SIG-M5 treated with dmso at 0.1 percent for 504 hours (cell line): ENCODE results near the gene PRKAG3.

Experiments used
- DNase-seq: peaks from one replicate; lab custom pipeline; 2025; ENCODE audit not compliant: unreplicated experiment; lab: John Stamatoyannopoulos, UW

PRKAG3 gene

DNA sequence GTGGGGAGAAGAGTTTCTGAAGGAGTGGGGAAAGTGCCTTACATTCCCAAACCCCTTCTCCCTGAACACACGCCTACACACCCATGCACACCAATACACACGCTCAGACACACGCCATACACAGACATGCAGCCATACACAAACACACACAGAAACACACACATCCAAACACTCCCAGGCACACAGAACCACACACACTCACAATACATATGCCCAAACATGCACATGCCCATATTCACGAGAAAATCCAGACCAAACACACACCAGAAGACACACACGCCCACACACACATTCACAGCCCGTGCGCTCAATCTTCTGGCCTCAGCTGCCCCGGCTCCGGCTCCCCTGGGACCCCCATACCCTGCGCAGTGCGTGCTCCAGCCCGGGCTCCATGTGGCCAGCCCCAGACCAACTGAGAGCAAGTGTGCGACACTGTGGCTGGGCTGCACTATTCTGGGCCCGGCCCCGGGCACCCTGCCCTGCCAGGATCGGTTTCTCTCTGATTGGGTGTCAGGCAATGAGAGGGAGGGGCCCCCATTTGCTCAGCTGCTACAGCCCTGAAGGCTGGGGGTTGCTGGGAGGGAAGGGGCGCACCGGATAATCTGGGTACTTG is at the start of gene PRKAG3:
TSS of gene PRKAG3 (minus strand) at position 426 of the 613 bp plus-strand sequence.
- DNase-seq = no peak

DNA sequence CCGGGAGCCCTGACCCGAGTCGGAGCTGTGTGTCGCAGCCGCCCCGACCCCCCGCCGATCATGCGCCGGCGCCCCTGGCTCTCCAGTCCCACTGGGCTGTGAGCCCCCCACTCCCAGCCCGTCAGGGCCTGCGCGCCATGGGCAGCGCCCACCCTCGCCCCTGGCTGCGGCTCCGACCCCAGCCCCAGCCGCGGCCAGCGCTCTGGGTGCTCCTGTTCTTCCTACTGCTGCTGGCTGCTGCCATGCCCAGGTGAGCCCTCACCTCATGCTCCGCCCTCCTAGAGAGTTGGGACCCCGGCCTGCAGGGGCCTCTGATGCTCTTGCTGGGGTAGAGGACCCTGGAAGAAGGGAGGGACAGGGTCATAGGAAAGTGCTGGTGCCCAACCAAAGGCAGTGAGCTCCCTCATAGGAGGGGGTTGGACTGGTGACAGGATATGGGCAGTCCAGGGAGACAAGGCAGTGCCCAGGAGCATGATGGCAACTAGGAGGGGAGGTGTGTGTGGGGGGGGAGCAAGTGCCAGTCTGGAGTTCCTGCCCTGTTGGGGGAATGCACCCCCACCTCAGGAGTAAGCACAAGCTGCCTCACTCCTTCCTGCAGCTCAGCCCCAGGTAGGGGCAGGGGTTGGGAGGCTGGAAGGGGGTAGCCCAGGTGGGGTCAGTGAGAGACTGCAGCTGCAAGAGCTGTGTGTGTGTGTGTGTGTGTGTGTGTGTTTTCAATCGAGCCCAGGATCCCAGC is 49.4 kb upstream of the PRKAG3 start:
- no peak for DNase-seq

DNA sequence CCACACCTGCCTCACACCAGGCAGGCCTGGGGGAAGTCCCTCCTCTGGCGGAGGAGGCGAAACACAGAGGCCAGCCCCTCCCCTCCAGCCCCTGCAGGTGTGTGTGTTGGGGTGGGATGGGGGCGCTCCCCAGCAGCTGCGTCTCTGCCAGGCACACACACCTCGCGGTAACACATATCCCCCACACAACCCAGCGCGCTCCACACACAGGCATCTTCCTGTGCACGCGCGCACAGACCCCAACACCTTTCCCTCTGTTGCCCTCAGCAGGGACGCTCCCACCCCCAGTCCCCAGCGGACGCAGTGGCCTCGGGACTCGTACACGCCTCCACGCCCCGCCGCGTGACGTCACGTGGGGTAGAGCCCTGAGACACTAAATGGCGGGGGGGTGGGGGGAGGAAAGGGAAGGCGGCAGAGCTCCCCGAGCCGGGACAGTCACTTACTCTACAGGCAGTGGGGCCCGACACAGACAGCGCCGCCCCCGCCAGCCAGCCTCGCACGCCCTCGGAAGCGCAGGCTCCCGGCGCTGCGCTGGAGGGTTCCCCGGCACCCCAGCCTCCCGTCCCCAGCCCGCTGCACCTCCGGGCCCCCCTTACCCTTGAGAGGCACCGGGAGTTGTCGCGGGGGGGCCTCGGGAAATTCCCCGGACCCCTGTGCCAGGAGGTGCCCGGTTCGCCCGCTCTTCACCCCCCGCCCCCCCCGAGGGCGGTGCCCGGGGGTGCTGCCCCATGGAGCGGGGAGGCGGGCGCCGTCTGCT is 48.7 kb upstream of the PRKAG3 start, which contains the start of gene WNT10A:
TSS of gene WNT10A (plus strand) at position 751 of the 757 bp plus-strand sequence. CDS start 144 bp downstream, outside the sequence.
- no peak for DNase-seq

DNA sequence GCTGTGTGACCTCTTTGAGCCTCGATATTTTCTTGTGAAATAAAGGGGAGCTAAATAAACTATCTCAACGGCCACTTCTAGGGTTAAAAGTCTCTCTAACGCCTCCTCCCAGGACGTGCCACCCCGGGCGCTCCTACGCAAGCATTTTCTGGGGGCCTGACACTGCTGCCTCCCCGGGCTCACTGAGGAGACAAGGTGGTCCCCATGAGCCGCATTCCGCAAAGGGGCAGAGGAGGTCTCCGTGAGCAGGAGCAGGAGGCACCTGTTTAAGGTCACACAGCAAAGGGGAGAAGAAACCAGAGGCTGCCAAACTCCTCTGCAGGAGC is 48.1 kb upstream of the PRKAG3 start:
- DNase-seq = no peak

DNA sequence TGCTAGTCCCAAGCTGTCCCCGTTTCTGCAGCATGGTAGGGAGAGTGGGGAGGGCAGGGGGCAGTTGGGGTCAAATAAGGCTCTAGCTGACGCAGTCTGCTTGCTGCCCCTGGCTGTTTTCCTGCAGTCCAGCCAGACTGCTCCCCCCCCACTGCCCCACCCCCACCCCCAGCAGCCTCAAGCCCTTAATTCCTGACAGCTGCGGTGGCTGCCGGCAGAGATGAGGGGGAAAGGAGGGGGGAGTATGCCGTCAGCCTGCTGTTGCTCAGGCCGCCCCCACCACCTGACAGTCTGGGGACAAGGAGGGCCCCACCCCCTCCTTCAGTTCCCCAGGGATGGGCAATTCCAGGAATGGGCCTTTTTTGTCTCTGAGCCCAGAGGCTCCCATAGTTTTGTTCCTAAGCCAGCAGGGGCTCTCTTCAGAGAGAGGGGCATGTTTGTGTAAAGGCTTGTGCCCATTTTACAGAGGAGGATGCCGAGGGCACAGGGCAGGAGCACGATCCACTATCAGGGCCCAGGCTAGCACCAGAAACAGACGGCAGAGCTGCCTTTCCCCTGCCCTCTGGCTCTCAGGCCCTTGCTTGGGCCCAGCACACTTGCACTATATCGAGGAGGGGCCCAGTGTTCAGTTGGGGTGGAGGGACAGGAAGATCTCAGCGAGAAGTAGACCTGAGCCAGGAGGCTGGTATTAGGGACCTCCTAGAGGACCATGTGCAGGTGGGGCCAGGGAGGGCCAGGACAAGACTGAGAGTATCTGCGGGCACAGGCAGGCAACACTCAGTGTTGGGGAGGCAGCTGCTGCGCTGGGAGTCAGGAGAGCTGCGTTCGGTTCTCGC is 47.5 kb upstream of the PRKAG3 start:
- no peak for DNase-seq

DNA sequence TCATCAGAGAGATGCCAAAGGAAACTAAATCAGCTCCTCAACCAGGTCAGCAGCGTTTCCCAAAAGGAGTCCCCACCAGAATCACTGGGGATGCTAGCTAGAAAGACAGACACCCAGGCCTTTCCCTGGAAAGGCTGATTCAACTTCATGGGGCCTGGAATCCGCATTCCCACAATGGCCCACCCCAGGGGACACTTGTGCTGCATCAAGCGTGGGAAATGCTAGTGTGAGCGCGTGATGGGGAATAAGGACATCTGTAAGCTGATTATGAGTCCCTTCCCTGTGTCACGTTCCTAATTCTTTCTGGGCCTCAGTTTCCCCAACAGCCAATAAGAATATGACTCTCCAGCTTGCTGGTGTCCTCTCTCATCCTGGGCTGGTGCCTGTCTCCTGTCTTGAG is 46.9 kb upstream of the PRKAG3 start:
- DNase-seq = no peak

DNA sequence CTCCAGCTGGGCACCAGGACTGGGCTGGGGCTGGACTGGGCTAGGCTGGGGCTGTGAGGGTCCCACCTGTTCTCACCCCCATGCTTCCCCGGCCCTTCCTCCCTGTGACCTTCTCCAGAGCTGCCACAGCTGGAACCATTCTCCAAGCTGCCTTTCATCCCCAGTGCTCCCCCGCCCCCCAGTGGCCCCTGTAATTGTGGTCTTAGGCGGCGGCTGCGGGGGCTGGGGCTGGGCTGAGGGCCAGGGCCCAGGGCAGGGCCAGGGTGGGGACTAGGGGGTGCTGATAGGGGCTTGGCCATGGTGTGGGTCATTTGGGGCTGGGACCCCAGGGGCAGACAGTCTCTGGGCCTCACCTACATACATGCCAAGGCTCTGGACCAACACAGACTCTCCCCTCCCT is 46.3 kb upstream of the PRKAG3 start:
- no peak for DNase-seq

DNA sequence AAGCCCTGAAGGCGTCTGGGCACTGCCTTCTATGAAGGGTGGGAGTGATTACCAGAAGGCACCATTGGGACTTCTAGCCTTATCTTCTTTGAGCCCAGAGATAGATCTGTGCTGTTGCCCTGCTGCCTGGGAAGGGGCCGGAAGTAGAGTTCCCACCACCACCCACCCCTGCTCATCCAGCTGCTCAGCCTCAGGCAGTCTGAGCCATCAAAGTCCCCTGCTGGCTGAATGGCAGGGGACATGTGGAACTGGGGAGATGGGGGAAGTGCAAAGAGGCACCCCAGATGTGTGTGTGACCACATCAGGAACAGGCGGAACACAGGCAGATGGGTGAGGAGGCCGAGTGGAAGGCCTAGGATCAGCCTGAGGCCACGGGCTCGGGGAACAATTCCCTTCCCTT is 45.7 kb upstream of the PRKAG3 start:
- no peak for DNase-seq

DNA sequence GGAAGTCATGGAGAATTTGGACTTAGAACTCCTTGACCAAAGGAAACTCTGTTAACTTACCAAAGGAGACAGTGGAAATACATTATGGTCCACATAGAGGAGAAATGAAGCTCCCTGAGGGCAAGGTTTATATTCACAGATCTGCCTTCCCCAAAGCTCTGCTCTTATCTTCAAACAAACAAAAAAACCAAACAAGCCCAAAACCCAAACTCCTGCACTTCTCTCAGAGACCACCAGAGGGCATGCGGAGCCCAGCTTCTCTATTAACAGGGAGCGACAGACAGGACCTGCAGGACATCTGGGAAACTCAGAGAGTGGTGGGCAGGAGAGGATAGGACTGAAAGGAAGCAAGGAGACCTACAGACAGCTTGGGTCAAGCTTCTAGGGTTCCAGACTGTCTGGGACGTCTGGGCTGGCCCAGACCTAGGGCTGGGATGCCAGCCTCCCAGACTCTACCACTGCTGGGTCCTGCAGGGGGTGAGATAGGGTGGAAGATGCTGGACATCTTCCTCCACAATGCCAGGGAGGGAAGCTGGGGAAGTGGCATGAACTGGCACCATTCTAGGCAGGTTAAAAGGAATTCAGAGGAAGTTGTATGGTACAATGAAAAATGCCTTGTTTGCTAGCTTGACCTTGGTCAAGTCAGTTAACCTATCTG is 45.1 kb upstream of the PRKAG3 start:
- peak; percentile 69 for DNase-seq

DNA sequence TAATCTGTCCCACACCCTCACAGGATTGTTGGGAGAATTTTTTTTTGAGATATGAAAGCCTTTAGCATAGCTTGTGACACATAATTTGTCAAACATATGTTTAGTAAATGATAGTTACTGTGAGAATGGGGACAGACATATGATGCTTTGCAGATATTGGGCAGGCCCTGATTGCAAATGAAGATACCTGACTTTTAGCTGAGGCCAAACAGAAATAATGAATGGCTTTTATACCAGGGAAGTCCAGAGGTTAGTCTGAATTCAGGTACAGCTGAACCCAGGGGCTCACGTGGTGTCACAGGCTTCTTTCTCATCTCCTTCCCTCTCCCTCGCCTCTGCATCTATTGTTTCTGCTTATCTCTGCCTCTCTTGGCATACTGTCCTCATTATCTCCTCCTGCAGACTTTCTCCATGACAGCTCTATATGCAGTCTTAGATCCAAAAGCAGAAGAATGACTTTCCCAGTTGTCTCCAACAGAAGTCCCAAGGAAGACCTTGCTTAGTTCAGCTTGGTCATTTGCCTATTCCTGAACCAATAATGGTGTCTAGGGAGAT is 44.2 kb upstream of the PRKAG3 start:
- DNase-seq = no peak

DNA sequence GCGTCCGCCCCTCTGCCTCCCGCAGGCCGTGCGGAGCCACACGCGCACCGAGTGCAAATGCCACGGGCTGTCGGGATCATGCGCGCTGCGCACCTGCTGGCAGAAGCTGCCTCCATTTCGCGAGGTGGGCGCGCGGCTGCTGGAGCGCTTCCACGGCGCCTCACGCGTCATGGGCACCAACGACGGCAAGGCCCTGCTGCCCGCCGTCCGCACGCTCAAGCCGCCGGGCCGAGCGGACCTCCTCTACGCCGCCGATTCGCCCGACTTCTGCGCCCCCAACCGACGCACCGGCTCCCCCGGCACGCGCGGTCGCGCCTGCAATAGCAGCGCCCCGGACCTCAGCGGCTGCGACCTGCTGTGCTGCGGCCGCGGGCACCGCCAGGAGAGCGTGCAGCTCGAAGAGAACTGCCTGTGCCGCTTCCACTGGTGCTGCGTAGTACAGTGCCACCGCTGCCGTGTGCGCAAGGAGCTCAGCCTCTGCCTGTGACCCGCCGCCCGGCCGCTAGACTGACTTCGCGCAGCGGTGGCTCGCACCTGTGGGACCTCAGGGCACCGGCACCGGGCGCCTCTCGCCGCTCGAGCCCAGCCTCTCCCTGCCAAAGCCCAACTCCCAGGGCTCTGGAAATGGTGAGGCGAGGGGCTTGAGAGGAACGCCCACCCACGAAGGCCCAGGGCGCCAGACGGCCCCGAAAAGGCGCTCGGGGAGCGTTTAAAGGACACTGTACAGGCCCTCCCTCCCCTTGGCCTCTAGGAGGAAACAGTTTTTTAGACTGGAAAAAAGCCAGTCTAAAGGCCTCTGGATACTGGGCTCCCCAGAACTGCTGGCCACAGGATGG is 42.0 kb upstream of the PRKAG3 start:
- DNase-seq = no peak

DNA sequence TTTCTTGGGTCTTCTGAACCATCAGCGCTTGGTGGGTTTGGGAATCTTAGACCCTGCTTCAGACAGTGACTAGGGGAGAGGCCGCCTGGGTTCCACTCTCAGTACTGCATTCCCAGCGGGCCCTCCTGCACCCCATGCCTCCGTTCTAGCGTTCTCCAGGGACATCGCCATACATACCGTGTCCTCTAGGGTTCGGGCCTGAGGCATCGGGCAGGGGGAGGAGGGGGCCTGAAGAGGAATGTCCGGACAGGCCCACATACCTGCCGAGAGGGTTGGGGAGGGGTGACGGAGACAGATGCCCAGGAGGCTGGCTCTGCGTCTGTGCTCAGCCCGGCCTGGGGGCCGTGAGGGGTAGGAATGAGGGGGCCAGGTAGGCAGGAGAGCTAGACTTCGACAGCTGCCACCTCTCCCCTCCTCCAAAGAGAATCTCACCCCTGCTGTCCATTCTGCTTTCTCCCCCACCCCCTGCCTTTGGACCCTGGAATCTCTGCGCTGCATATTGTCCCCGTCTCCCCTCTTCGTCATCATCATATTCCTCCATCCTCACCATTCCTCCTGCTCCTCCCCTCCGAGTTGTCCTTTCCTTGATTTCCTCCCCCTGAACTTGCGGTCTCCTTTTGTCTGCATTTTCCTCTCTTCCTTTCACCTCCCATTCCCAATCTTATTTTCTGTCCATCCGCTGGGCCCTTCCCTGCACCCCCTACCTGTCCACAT is 41.2 kb upstream of the PRKAG3 start:
- no peak for DNase-seq

DNA sequence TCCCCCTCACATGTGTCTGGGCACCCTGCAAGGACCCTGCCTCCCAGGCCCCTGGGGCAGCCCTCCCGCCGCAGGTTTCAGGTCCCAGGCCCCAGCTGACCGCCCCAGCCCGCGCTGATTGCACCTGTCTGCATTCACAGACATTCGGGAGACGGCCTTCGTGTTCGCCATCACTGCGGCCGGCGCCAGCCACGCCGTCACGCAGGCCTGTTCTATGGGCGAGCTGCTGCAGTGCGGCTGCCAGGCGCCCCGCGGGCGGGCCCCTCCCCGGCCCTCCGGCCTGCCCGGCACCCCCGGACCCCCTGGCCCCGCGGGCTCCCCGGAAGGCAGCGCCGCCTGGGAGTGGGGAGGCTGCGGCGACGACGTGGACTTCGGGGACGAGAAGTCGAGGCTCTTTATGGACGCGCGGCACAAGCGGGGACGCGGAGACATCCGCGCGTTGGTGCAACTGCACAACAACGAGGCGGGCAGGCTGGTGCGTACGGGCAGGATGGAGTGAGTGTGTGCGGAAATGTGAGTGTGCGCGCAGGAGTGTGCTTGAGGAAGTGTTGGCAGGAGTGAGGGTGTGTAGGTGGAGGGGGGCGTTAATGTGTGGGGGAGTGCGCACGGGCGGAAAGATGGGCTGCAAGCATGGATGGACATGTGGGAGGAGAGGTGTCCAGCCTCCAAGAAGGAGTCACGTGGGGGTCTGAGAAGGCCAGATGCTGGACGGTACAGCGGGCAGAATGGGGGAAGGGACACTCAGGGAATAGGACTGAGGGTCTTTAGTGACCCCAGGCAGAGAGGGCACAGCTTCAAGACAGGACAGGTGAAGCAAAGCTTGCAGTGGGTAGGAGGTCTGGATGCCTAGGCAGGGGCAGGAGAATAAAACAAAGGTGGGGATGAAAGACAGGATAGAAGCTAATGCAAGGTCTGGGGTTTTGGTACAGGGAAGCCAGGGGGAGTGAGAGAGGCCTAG is 40.0 kb upstream of the PRKAG3 start:
- DNase-seq = no peak

DNA sequence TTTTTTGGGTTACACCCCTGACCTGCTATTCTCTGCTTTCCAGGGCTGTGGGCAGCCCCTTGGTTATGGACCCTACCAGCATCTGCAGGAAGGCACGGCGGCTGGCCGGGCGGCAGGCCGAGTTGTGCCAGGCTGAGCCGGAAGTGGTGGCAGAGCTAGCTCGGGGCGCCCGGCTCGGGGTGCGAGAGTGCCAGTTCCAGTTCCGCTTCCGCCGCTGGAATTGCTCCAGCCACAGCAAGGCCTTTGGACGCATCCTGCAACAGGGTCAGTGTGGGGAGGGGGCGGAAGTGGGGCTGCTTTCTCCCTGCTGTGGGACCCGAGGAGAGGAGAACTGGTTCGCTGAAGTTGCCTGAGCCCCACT is 39.4 kb upstream of the PRKAG3 start:
- DNase-seq = no peak

DNA sequence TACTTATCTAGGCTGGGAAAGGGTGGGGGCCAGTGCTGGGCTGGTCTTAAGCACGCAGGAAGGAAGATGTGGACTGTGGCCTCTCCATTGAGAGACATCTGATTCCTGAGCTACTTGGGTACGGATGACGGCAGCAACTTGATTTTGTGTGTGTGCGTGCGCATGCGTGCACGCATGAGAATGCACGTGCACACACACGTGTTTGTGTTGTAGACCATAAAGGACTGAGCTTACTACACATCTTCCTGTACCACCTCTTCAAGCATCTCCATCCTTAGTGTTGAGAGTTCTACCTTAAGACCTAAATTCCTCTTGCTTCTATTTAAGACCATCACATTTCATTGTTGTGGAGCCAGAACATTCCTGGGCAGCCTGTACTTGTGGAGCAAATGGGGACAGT is 37.5 kb upstream of the PRKAG3 start:
- DNase-seq = no peak

DNA sequence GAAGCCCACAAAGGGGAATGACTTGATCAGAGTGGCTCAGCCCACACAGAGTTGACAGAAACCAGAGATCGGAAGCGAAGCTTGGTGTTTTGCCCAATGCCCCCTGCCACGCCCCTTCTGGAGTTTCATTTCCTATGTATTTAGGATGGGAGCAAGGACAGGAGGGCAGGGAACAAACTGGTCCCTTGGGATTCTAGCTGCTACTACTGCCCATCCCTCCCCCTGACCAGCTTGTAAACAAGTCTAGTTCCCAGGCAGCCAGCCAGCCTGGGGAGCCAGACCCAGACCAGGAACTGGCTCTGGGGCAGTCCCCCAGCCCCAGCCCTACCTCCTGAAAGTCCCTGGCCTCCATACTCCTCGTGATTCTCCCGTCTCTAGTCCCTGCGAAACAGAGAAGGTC is 36.3 kb upstream of the PRKAG3 start:
- DNase-seq = no peak

DNA sequence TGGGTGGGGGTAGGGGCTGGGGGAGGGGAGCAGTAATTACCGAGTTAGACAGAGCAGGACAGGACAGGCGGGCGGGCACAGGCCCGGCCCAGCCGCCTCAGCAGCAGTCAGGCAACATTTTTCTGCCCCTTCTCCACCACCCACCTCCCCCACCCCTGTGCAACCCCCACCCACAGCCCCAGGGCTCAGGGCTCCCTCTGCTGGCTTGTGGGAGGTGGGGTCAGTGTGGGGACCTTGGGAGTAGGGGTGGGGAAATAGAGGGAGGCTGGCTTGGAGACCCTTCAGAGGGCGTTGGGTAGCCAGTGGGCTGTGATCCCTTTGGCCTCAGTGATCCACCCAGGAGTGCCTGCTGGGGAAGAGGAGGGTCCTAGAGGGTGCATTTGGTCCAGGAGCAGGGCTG is 34.4 kb upstream of the PRKAG3 start:
- DNase-seq = no peak

DNA sequence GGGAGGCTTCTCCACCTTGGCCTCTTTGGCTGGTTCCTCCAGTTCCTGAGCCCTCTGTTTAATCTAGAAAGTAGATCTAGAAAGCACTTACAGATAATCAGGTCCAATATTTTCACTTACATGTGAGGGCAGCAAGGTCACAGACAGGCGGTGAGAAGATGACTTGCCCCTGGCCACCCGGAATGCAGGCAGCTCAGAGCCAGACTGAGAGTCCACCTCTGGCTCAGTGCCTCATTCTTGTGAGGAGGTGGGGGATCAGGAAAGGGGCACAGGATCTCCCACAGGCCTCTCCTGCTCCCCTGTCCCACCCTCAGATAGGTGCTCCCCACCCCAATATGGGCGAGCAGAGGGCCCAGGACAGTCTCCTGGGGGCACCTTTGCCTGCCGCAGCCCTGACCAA is 33.8 kb upstream of the PRKAG3 start:
- DNase-seq = no peak
